H1 (cell line): ENCODE data around the gene RPL21. TPM values are rescaled to one million over a fixed set of nuclear protein-coding genes. Genes with fewer than 3 reads are reported as not detected.
"Not testable (repeated sequence)": the region's sequence is repeated elsewhere in the genome, so short reads cannot be mapped to it uniquely, and the experiment has no call there.

Source experiments
- CTCF ChIA-PET: fragments of 300-600 bp; sonication (Branson Sonifier 250); formaldehyde crosslinking; loops from one replicate; lab custom pipeline; 2021; ENCODE audit not compliant: partially characterized antibody; lab: Charles Lee
- POLR2A ChIA-PET: fragments of 300-600 bp; sonication (Branson Sonifier 250); formaldehyde crosslinking; loops from one replicate; lab custom pipeline; 2021; ENCODE audit warnings: inconsistent platforms; ENCODE audit not compliant: partially characterized antibody; lab: Charles Lee
- DNase-seq, 2 experiments: peaks; one replicate each; pipeline versions ENCODE4 v3.0.0 to v3.0.0-alpha.2; 2010 to 2022; ENCODE audit warnings: low spot score in 2 of 2, low read depth in 1 of 2, mixed read lengths in 1 of 2
- FAIRE-seq: peaks from 2 replicates; lab custom pipeline; 2011; peaks lifted over from hg19 to GRCh38; lab: Jason Lieb, UNC
- H2AFZ ChIP-seq: 2 replicates; pipeline ENCODE4 v1.8.1; 2012; ENCODE audit warnings: low read length, inconsistent platforms
- H2AK5ac ChIP-seq: 2 replicates; pipeline ENCODE4 v1.6.1; 2013; ENCODE audit warnings: low read depth, low read length
- H2BK120ac ChIP-seq: replicated peaks from 2 replicates; pipeline ENCODE3; 2013; ENCODE audit warnings: low read depth, low read length, inconsistent platforms
- H2BK12ac ChIP-seq: 2 replicates; pipeline ENCODE4 v1.6.1; 2013; ENCODE audit warnings: low read depth, low read length
- H2BK15ac ChIP-seq: 2 replicates; pipeline ENCODE4 v1.6.1; 2013; ENCODE audit warnings: low read length
- H2BK20ac ChIP-seq: 2 replicates; pipeline ENCODE4 v1.6.1; 2013; ENCODE audit warnings: low read length
- H2BK5ac ChIP-seq: 2 replicates; pipeline ENCODE4 v1.6.1; 2013; ENCODE audit warnings: low read depth, low read length
- H3K14ac ChIP-seq: 2 replicates; pipeline ENCODE4 v1.6.1; 2013; ENCODE audit warnings: inconsistent platforms; ENCODE audit not compliant: insufficient read length
- H3K18ac ChIP-seq: 2 replicates; pipeline ENCODE4 v1.6.1; 2013; ENCODE audit warnings: low read length; ENCODE audit errors: extremely low read depth
- H3K23ac ChIP-seq: 2 replicates; pipeline ENCODE4 v1.6.1; 2013; ENCODE audit warnings: inconsistent platforms; ENCODE audit not compliant: insufficient read length
- H3K23me2 ChIP-seq: 2 replicates; pipeline ENCODE4 v1.6.1; 2013; ENCODE audit warnings: low read depth, low read length
- H3K27ac ChIP-seq: 2 replicates; pipeline ENCODE4 v1.6.1; 2011; ENCODE audit warnings: low read depth, low read length, inconsistent platforms
- H3K27me3 ChIP-seq, 4 experiments: replicated peaks in 1 of 4; 1 replicate in 1 of 4; 2 replicates in 3 of 4; pipeline versions ENCODE4 v1.6.1 to v1.8.1; 2011 to 2013; ENCODE audit warnings: low read length in 3 of 4, mild to moderate bottlenecking in 3 of 4, inconsistent platforms in 2 of 4, mixed read lengths in 2 of 4, moderate library complexity in 1 of 4; ENCODE audit not compliant: control insufficient read depth in 3 of 4, insufficient read depth in 3 of 4; ENCODE audit errors: extremely low read depth in 1 of 4
- H3K36me3 ChIP-seq, 4 experiments: 2 replicates each; pipeline versions ENCODE4 v1.6.1 to v1.8.1; 2011 to 2013; ENCODE audit warnings: mild to moderate bottlenecking in 4 of 4, low read length in 3 of 4, moderate library complexity in 2 of 4, control low read depth in 1 of 4, inconsistent platforms in 1 of 4; ENCODE audit not compliant: insufficient read depth in 4 of 4, control insufficient read depth in 2 of 4
- H3K4ac ChIP-seq: replicated peaks from 2 replicates; pipeline ENCODE3; 2013; ENCODE audit warnings: low read length, low read depth, mixed read lengths, inconsistent platforms; ENCODE audit not compliant: insufficient read length
- H3K4me1 ChIP-seq, 4 experiments: replicated peaks in 1 of 4; 1 replicate in 1 of 4; 2 replicates in 3 of 4; pipeline versions ENCODE4 v1.6.1 to v1.8.1; 2011 to 2013; ENCODE audit warnings: low read length in 3 of 4, inconsistent platforms in 2 of 4, mixed read lengths in 1 of 4; ENCODE audit not compliant: insufficient read depth in 4 of 4, control insufficient read depth in 3 of 4
- H3K4me2 ChIP-seq, 2 experiments: 2 replicates each; pipeline versions ENCODE4 v1.6.1 to v1.8.1; 2011 to 2013; ENCODE audit warnings: low read depth in 2 of 2, low read length in 2 of 2, control low read depth in 1 of 2, inconsistent platforms in 1 of 2, mild to moderate bottlenecking in 1 of 2; ENCODE audit not compliant: insufficient read depth in 1 of 2
- H3K4me3 ChIP-seq, 4 experiments: fragments of 200-600, 300-600 bp in 1 of 4; sonication (generic), shearing (Covaris generic), sonication (Bioruptor Twin) in 1 of 4; 2 replicates each; pipeline versions ENCODE4 v1.5.1 to v1.8.1; 2011 to 2016; ENCODE audit warnings: low read length in 4 of 4, low read depth in 3 of 4, control low read depth in 2 of 4, inconsistent platforms in 2 of 4, mild to moderate bottlenecking in 2 of 4, mixed read lengths in 1 of 4, moderate library complexity in 1 of 4; ENCODE audit not compliant: insufficient read depth in 2 of 4; ENCODE audit errors: extremely low read depth in 1 of 4
- H3K56ac ChIP-seq: replicated peaks from 2 replicates; pipeline ENCODE3; 2013; ENCODE audit warnings: low read depth, mild to moderate bottlenecking, mixed read lengths, low read length, inconsistent platforms; ENCODE audit not compliant: insufficient read length
- H3K79me1 ChIP-seq: 2 replicates; pipeline ENCODE4 v1.6.1; 2013; ENCODE audit warnings: low read depth, low read length, control low read depth
- H3K79me2 ChIP-seq, 2 experiments: 2 replicates each; pipeline versions ENCODE4 v1.6.1 to v1.8.1; 2012 to 2013; ENCODE audit warnings: low read length in 2 of 2, mild to moderate bottlenecking in 2 of 2, inconsistent platforms in 1 of 2; ENCODE audit not compliant: insufficient read depth in 2 of 2, control insufficient read depth in 1 of 2
- H3K9ac ChIP-seq, 4 experiments: replicated peaks in 1 of 4; 1 replicate in 1 of 4; 2 replicates in 3 of 4; pipeline versions ENCODE4 v1.6.1 to v1.8.1; 2011 to 2013; ENCODE audit warnings: low read depth in 3 of 4, low read length in 3 of 4, control low read depth in 2 of 4, mild to moderate bottlenecking in 2 of 4, moderate library complexity in 2 of 4, inconsistent platforms in 1 of 4; ENCODE audit errors: extremely low read depth in 1 of 4
- H3K9me3 ChIP-seq, 2 experiments: 2 replicates each; pipeline versions ENCODE4 v1.6.1 to v1.8.1; 2012 to 2013; ENCODE audit warnings: mild to moderate bottlenecking in 2 of 2, moderate library complexity in 2 of 2, control low read depth in 1 of 2, inconsistent platforms in 1 of 2, low read depth in 1 of 2, low read length in 1 of 2, mixed read lengths in 1 of 2; ENCODE audit not compliant: insufficient read depth in 2 of 2
- H4K20me1 ChIP-seq, 2 experiments: replicated peaks in 1 of 2; 2 replicates each; pipeline versions ENCODE3 to v1.8.1; 2011 to 2013; ENCODE audit warnings: inconsistent platforms in 2 of 2, low read length in 2 of 2, mild to moderate bottlenecking in 1 of 2; ENCODE audit not compliant: insufficient read depth in 2 of 2, control insufficient read depth in 1 of 2
- H4K5ac ChIP-seq: 2 replicates; pipeline ENCODE4 v1.6.1; 2013; ENCODE audit warnings: low read length, low read depth, mixed read lengths, inconsistent platforms; ENCODE audit not compliant: insufficient read length
- H4K8ac ChIP-seq: 2 replicates; pipeline ENCODE4 v1.8.0; 2013; ENCODE audit warnings: mild to moderate bottlenecking, moderate library complexity, low read length, inconsistent platforms; ENCODE audit not compliant: insufficient read depth; ENCODE audit errors: extremely low read depth
- H4K91ac ChIP-seq: replicated peaks from 2 replicates; pipeline ENCODE3; 2013; ENCODE audit warnings: low read length, mixed read lengths, inconsistent platforms; ENCODE audit not compliant: insufficient read length
- WGBS, 2 experiments: shearing (Covaris generic) in 1 of 2; methylation state at CpG; one replicate each; pipeline versions ENCODE4 v1.1.6 to v1.1.7; 2013 to 2015; ENCODE audit warnings: low lambda C conversion rate in 2 of 2, mixed read lengths in 2 of 2, inconsistent platforms in 1 of 2, low coverage in 1 of 2, missing lambda C conversion rate in 1 of 2; ENCODE audit not compliant: insufficient replicate concordance in 2 of 2, insufficient coverage in 1 of 2, insufficient read length in 1 of 2; ENCODE audit errors: extremely low coverage in 1 of 2, missing lambda C conversion rate in 1 of 2; 5-methylcytosine and 5-hydroxymethylcytosine counted together
- polyA plus RNA-seq, 7 experiments: library from polyadenylated mRNA; depleted of rRNA in 3 of 7; stranded (reverse) in 5 of 7; unstranded in 2 of 7; fragments of >200 nt in 5 of 7; fragments of 200-250 nt in 2 of 7; gene quantifications; 1 replicate in 5 of 7; 2 replicates in 1 of 7; 4 replicates in 1 of 7; pipeline versions ENCODE4 v1.2.1 to v1.2.3, GENCODE V29; 2011 to 2013; ENCODE audit warnings: missing spikeins in 2 of 7, mixed read lengths in 2 of 7
- total RNA-seq: library from RNA; stranded (reverse); fragmentation: NEBNext Ultra II Directional; extraction: Animal tissue kit (Norgen Biotek cat#: 25700); gene quantifications from 2 replicates; pipeline ENCODE4 v1.2.1, GENCODE V29; 2021

RPL21 gene
- total and polyA plus RNA-seq, 2 of the 8 experiments (the other 6 are each of a cell fraction or from before 2014, with no cell fraction given): 624 to 1,283 TPM

GRCh38 chr13:27291967-27292366 is 40.6 kb downstream of the RPL21 start:
- not testable (repeated sequence) for H3K27me3 ChIP-seq, H3K23ac ChIP-seq, H3K36me3 ChIP-seq, H3K27ac ChIP-seq, DNase-seq, H3K4me2 ChIP-seq, H3K23me2 ChIP-seq, H3K9ac ChIP-seq, H2BK5ac ChIP-seq, H3K18ac ChIP-seq, H2BK15ac ChIP-seq, H2BK20ac ChIP-seq, H3K9me3 ChIP-seq, H3K4ac ChIP-seq, H2AK5ac ChIP-seq, H2BK120ac ChIP-seq, H3K79me1 ChIP-seq, H4K8ac ChIP-seq, FAIRE-seq, H3K79me2 ChIP-seq, H2BK12ac ChIP-seq, H3K4me1 ChIP-seq, H3K56ac ChIP-seq, H2AFZ ChIP-seq, H4K91ac ChIP-seq, H4K20me1 ChIP-seq, H3K4me3 ChIP-seq, H3K14ac ChIP-seq, H4K5ac ChIP-seq
- CTCF ChIA-PET: interaction anchor here (0.9 to 1.1 kb wide), 2 partner anchors 12 to 21 kb away, joined by 4 read pairs; no protein-coding TSS in a partner anchor
- 94% methylated on average over 6 of the region's 8 CpGs; no CpG with 5 or more reads in 1 of the 2 experiments for WGBS, 2 experiments
- POLR2A ChIA-PET: interaction anchor here (0.6 kb wide), 1 partner anchor 48 kb away, joined by 3 read pairs; no protein-coding TSS in a partner anchor
